ENCODE measurements around the gene TOR1B.
"Not testable (repeated sequence)": the region's sequence is repeated elsewhere in the genome, so short reads cannot be mapped to it uniquely, and the experiment has no call there.

TOR1B gene

GRCh38 chr9:129785866-129786265, 17.1 kb upstream of the TOR1B start:
- Histone ChIP-seq H3K4me1 (ENCODE audit: low read length) (no peaks in the 10 kb centered on the region), H3K36me3 (replicated peaks; ENCODE audit: insufficient read depth, low read length) (no peaks in the 10 kb centered on the region), H3K4me2 (ENCODE audit: low read depth, low read length) (no peak overlapping the region), H3F3A (ENCODE audit: insufficient read depth, low read length) (no peaks in the 10 kb centered on the region), H3K9me3 (replicated peaks; ENCODE audit: insufficient read depth, low read length) (no peaks in the 10 kb centered on the region), H4K20me1 (ENCODE audit: insufficient read depth, low read length) (no peaks in the 10 kb centered on the region), H2AFZ (ENCODE audit: low read length) (no peak overlapping the region), H3K27ac (ENCODE audit: low read length) (no peak overlapping the region), H3K4me3 (ENCODE audit: low read length) (no peak overlapping the region), H3K27me3 (replicated peaks; ENCODE audit: insufficient read depth, low read length) (peaks cover 81% of the 10 kb centered on the region), H3K9me2 (replicated peaks; ENCODE audit: insufficient read depth, low read length) (no peaks in the 10 kb centered on the region), H3K9ac (ENCODE audit: low read length) (no peak overlapping the region), H3K79me2 (ENCODE audit: low read length) (no peaks in the 10 kb centered on the region)
- TF ChIP-seq EZH2 (optimal IDR thresholded peaks at IDR 0.05; ENCODE audit: low read depth, low read length) (no peak), CTCF (IDR thresholded peaks at IDR 0.05; ENCODE audit: low read length) (no peak), EZH2phosphoT487 (IDR thresholded peaks at IDR 0.05; ENCODE audit: low read length) (no peak)
- no peak for DNase-seq

- Histone ChIP-seq H3K79me2 (ENCODE audit: low read length) (no peaks in the 10 kb centered on the region), H2AFZ (ENCODE audit: low read length) (no peak overlapping the region), H3K27ac (ENCODE audit: low read length) (no peak overlapping the region), H3K4me2 (ENCODE audit: low read depth, low read length) (no peak overlapping the region), H3K36me3 (replicated peaks; ENCODE audit: insufficient read depth, low read length) (no peaks in the 10 kb centered on the region), H3K9me2 (replicated peaks; ENCODE audit: insufficient read depth, low read length) (no peaks in the 10 kb centered on the region), H4K20me1 (ENCODE audit: insufficient read depth, low read length) (no peaks in the 10 kb centered on the region), H3K9ac (ENCODE audit: low read length) (no peak overlapping the region), H3K4me1 (ENCODE audit: low read length) (no peaks in the 10 kb centered on the region), H3K9me3 (replicated peaks; ENCODE audit: insufficient read depth, low read length) (no peaks in the 10 kb centered on the region), H3K4me3 (ENCODE audit: low read length) (no peak overlapping the region), H3F3A (ENCODE audit: insufficient read depth, low read length) (no peaks in the 10 kb centered on the region), H3K27me3 (replicated peaks; ENCODE audit: insufficient read depth, low read length) (peaks cover 76% of the 10 kb centered on the region)
- no peak for TF ChIP-seq EZH2phosphoT487 (IDR thresholded peaks at IDR 0.05; ENCODE audit: low read length)
- no peak for TF ChIP-seq CTCF (IDR thresholded peaks at IDR 0.05; ENCODE audit: low read length)
- no peak for TF ChIP-seq EZH2 (optimal IDR thresholded peaks at IDR 0.05; ENCODE audit: low read depth, low read length)
- DNase-seq = no peak
Observed at GRCh38 chr9:129786481-129786880, 16.5 kb upstream of the TOR1B start.

GRCh38 chr9:129794549-129794948, 8.4 kb upstream of the TOR1B start:
- Histone ChIP-seq H4K20me1 (ENCODE audit: insufficient read depth, low read length) (no peaks in the 10 kb centered on the region), H3K4me2 (ENCODE audit: low read depth, low read length) (no peak overlapping the region), H3F3A (ENCODE audit: insufficient read depth, low read length) (no peaks in the 10 kb centered on the region), H3K36me3 (replicated peaks; ENCODE audit: insufficient read depth, low read length) (no peaks in the 10 kb centered on the region), H3K9ac (ENCODE audit: low read length) (no peak overlapping the region), H3K27ac (ENCODE audit: low read length) (no peak overlapping the region), H3K27me3 (replicated peaks; ENCODE audit: insufficient read depth, low read length) (peaks cover 50% of the 10 kb centered on the region), H3K9me3 (replicated peaks; ENCODE audit: insufficient read depth, low read length) (no peaks in the 10 kb centered on the region), H3K9me2 (replicated peaks; ENCODE audit: insufficient read depth, low read length) (no peaks in the 10 kb centered on the region), H3K4me3 (ENCODE audit: low read length) (no peak overlapping the region), H3K4me1 (ENCODE audit: low read length) (no peaks in the 10 kb centered on the region), H3K79me2 (ENCODE audit: low read length) (no peaks in the 10 kb centered on the region), H2AFZ (ENCODE audit: low read length) (no peak overlapping the region)
- DNase-seq = no peak
- TF ChIP-seq EZH2 (optimal IDR thresholded peaks at IDR 0.05; ENCODE audit: low read depth, low read length) = no peak
- no peak for TF ChIP-seq CTCF (IDR thresholded peaks at IDR 0.05; ENCODE audit: low read length)
- TF ChIP-seq EZH2phosphoT487 (IDR thresholded peaks at IDR 0.05; ENCODE audit: low read length) = no peak

- H3K27ac ChIP-seq (ENCODE audit: low read length); H3K4me3 ChIP-seq (ENCODE audit: low read length); H3K9me2 ChIP-seq (replicated peaks; ENCODE audit: insufficient read depth, low read length); H3K4me2 ChIP-seq (ENCODE audit: low read depth, low read length); DNase-seq; H3K9me3 ChIP-seq (replicated peaks; ENCODE audit: insufficient read depth, low read length); H4K20me1 ChIP-seq (ENCODE audit: insufficient read depth, low read length); H3K36me3 ChIP-seq (replicated peaks; ENCODE audit: insufficient read depth, low read length); H3K79me2 ChIP-seq (ENCODE audit: low read length); H3F3A ChIP-seq (ENCODE audit: insufficient read depth, low read length); H3K9ac ChIP-seq (ENCODE audit: low read length); H3K4me1 ChIP-seq (ENCODE audit: low read length); H2AFZ ChIP-seq (ENCODE audit: low read length): not testable (repeated sequence)
- peaks cover 46% of the 10 kb centered on the region for H3K27me3 ChIP-seq (replicated peaks; ENCODE audit: insufficient read depth, low read length)
Observed at GRCh38 chr9:129796029-129796428, 7.0 kb upstream of the TOR1B start.

All from MM.1S (cell line).